Mesothelial cell of epicardium (in vitro differentiated cells): Measurements from ENCODE around the gene HBA2. TPM values are rescaled to one million over a fixed set of nuclear protein-coding genes. Genes with fewer than 3 reads are reported as not detected.

Source experiments
- DNase-seq, 2 experiments: peaks; one replicate each; pipeline ENCODE4 v3.0.0; 2021; ENCODE audit warnings: low spot score in 2 of 2; ENCODE audit not compliant: unreplicated experiment in 2 of 2
- H3K27ac Mint-ChIP-seq: 2 replicates; pipeline ENCODE4 v1.8.0; 2021; ENCODE audit warnings: mixed read lengths
- H3K27me3 Mint-ChIP-seq: 2 replicates; pipeline ENCODE4 v1.8.0; 2021; ENCODE audit warnings: low read depth, mixed read lengths
- H3K36me3 Mint-ChIP-seq: 2 replicates; pipeline ENCODE4 v1.8.0; 2021; ENCODE audit warnings: mixed read lengths
- H3K4me1 Mint-ChIP-seq: 2 replicates; pipeline ENCODE4 v1.8.0; 2021; ENCODE audit warnings: mixed read lengths
- H3K4me3 Mint-ChIP-seq: 2 replicates; pipeline ENCODE4 v1.8.0; 2021; ENCODE audit warnings: mild to moderate bottlenecking, moderate library complexity, mixed read lengths
- H3K9me3 Mint-ChIP-seq: 2 replicates; pipeline ENCODE4 v1.8.0; 2021; ENCODE audit warnings: mixed read lengths
- total RNA-seq: library from RNA; stranded (reverse); gene quantifications from 3 replicates; pipeline ENCODE4 v1.2.1, GENCODE V29; 2021
- TF ChIP-seq, protein P1 (sequence below): fragments of 200-600 bp; sonication (generic); IDR thresholded peaks from one replicate; pipeline ENCODE4 v1.5.0; 2021; ENCODE audit warnings: antibody characterized with exemption; ENCODE audit not compliant: unreplicated experiment

The HBA2 gene
- total RNA-seq, 1 donor from 2014 or later, result not detected

- H3K27ac Mint-ChIP-seq, result no peak overlapping the region
- peaks cover 2% of the 10 kb centered on the region for H3K36me3 Mint-ChIP-seq
- no peak for DNase-seq
- H3K4me1 Mint-ChIP-seq, result peaks cover 2% of the 10 kb centered on the region
- peaks cover 46% of the 10 kb centered on the region for H3K27me3 Mint-ChIP-seq
- no peak overlapping the region for H3K4me3 Mint-ChIP-seq
- TF ChIP-seq, protein P1, sequence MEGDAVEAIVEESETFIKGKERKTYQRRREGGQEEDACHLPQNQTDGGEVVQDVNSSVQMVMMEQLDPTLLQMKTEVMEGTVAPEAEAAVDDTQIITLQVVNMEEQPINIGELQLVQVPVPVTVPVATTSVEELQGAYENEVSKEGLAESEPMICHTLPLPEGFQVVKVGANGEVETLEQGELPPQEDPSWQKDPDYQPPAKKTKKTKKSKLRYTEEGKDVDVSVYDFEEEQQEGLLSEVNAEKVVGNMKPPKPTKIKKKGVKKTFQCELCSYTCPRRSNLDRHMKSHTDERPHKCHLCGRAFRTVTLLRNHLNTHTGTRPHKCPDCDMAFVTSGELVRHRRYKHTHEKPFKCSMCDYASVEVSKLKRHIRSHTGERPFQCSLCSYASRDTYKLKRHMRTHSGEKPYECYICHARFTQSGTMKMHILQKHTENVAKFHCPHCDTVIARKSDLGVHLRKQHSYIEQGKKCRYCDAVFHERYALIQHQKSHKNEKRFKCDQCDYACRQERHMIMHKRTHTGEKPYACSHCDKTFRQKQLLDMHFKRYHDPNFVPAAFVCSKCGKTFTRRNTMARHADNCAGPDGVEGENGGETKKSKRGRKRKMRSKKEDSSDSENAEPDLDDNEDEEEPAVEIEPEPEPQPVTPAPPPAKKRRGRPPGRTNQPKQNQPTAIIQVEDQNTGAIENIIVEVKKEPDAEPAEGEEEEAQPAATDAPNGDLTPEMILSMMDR, result no peak
- H3K9me3 Mint-ChIP-seq, result no peaks in the 10 kb centered on the region
Measured at GRCh38 chr16:179211-180092, 6.8 kb downstream of the HBA2 start.

DNA sequence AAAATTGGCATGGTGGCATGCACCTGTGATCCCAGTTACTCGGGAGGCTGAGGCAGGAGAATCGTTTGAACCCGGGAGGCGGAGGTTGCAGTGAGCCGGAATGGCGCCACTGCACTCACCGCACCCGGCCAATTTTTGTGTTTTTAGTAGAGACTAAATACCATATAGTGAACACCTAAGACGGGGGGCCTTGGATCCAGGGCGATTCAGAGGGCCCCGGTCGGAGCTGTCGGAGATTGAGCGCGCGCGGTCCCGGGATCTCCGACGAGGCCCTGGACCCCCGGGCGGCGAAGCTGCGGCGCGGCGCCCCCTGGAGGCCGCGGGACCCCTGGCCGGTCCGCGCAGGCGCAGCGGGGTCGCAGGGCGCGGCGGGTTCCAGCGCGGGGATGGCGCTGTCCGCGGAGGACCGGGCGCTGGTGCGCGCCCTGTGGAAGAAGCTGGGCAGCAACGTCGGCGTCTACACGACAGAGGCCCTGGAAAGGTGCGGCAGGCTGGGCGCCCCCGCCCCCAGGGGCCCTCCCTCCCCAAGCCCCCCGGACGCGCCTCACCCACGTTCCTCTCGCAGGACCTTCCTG lies 7.5 kb downstream of the HBA2 start, which contains the start of gene HBQ1:
Gene HBQ1 (plus strand): TSS at position 359 of the 575 bp plus-strand sequence. CDS start 28 bp downstream, at position 387.
- Mint-ChIP-seq H3K4me3 (peak within 1 kb of the TSS; percentile 46), H3K9me3 (no peaks in the 10 kb centered on the region), H3K27ac (no peak within 1 kb of the TSS), H3K4me1 (peaks cover 2% of the 10 kb centered on the region), H3K27me3 (peaks cover 39% of the 10 kb centered on the region), H3K36me3 (peaks cover 5% of the 10 kb centered on the region)
- peak; percentile 61 to 79 for DNase-seq
- TF ChIP-seq, protein P1, result peak; percentile 44

DNA sequence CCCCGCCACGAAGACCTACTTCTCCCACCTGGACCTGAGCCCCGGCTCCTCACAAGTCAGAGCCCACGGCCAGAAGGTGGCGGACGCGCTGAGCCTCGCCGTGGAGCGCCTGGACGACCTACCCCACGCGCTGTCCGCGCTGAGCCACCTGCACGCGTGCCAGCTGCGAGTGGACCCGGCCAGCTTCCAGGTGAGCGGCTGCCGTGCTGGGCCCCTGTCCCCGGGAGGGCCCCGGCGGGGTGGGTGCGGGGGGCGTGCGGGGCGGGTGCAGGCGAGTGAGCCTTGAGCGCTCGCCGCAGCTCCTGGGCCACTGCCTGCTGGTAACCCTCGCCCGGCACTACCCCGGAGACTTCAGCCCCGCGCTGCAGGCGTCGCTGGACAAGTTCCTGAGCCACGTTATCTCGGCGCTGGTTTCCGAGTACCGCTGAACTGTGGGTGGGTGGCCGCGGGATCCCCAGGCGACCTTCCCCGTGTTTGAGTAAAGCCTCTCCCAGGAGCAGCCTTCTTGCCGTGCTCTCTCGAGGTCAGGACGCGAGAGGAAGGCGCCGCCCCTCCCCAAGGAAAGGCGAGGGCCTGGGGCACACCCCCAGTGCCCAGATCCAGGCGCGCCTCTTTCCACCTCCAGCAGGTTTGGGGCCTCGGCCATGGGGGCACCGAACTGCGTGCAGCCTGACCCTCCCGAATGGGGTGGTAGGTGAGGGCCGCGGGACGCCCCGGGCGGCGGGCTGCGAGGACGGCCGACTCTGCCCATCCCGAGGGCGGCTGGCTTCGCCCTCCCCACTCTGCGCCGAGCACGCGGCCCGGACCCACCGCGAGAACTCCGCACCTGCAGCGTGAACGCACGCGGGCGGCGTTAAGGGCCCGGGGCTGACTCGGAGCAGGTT lies 8.2 kb downstream of the HBA2 start:
- peak overlapping the region; percentile 46 for H3K4me3 Mint-ChIP-seq
- TF ChIP-seq, protein P1, result no peak

DNA sequence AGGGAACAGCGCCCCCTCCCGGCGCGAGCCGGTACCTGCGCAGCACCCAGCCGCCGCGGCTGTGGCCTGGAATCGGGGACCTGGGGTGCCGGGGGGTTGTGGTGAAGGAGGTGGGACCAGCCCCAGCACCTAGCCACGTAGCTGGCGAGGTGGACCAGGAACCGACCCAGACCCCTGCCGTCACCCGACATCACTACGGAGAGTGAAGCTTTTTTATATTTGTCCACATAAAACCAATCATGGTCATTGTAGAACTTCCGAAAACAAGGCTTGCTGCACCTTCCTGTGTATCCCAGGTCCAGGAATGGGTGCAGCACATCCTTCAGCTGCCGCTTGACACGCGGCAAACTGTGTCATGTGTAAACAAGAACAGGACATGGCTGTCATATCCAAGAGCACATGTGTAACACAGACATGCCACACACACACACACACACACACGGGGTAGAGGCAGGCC lies 8.9 kb downstream of the HBA2 start:
- H3K4me1 Mint-ChIP-seq, result peaks cover 2% of the 10 kb centered on the region
- TF ChIP-seq, protein P1, result peak; percentile 100
- peaks cover 30% of the 10 kb centered on the region for H3K27me3 Mint-ChIP-seq
- H3K9me3 Mint-ChIP-seq, result no peaks in the 10 kb centered on the region
- no peak overlapping the region for H3K27ac Mint-ChIP-seq
- peaks cover 11% of the 10 kb centered on the region for H3K36me3 Mint-ChIP-seq
- no peak overlapping the region for H3K4me3 Mint-ChIP-seq
- DNase-seq, result peak; percentile 71 to 93

More for the DNA sequence above, 8.2 kb downstream of the HBA2 start:
- H3K9me3 Mint-ChIP-seq, result no peaks in the 10 kb centered on the region
- peaks cover 11% of the 10 kb centered on the region for H3K36me3 Mint-ChIP-seq
- H3K27me3 Mint-ChIP-seq, result peaks cover 31% of the 10 kb centered on the region
- peaks cover 2% of the 10 kb centered on the region for H3K4me1 Mint-ChIP-seq
- DNase-seq, result peak in 1 of 2 experiments; percentile 61
- no peak overlapping the region for H3K27ac Mint-ChIP-seq

DNA sequence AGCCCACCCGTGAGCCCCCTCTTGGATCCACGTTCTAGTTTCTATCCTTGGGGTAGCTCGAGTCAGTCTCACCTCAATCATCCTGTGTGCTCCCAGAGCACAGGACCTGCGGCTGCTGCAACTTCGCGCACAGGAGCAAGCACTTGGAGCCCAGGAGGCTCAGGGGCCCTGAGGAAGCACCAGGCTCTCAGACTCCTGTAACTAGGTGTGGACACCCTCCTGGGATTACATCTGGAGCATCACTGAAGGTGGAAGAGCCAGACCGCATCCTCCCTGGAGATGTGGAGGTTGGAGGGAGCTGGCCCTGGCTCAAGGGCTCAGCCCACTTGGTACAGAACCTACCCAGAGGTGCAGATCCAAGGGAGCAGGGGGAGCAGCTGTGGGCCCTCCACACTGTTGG lies 10.3 kb downstream of the HBA2 start:
- Mint-ChIP-seq H3K4me1 (peaks cover 2% of the 10 kb centered on the region), H3K9me3 (no peaks in the 10 kb centered on the region), H3K4me3 (no peak overlapping the region), H3K36me3 (peaks cover 15% of the 10 kb centered on the region), H3K27me3 (peaks cover 19% of the 10 kb centered on the region), H3K27ac (no peak overlapping the region)
- TF ChIP-seq, protein P1, result no peak
- DNase-seq, result no peak
